GM19099 (cell line): ENCODE measurements around the gene GRPEL1.

ENCODE experiments used
- POLR2A ChIP-seq: IDR thresholded peaks from 3 replicates; pipeline ENCODE4 v1.6.1; 2011; ENCODE audit warnings: low read depth; ENCODE audit not compliant: insufficient read length; ENCODE audit errors: extremely low read depth

The GRPEL1 gene

GRCh38 chr4:7015383-7016035 lies 52.4 kb downstream of the GRPEL1 start:
- no peak for TF ChIP-seq POLR2A

- TF ChIP-seq POLR2A, result no peak
These were observed 53.0 kb downstream of the GRPEL1 start for GRCh38 chr4:7014815-7015214.

- no peak for TF ChIP-seq POLR2A
These were observed 54.7 kb downstream of the GRPEL1 start for GRCh38 chr4:7013175-7013574.

GRCh38 chr4:7009564-7009963 lies 58.3 kb downstream of the GRPEL1 start:
- TF ChIP-seq POLR2A, result no peak
